Stimulated activated CD8-positive, alpha-beta memory T cell treated with anti-CD3 and anti-CD28 coated beads, Interleukin-2, amount 100 ng/mL, for 48 hours (primary cell): Measurements from ENCODE around the gene ASTN1.

Source experiments
- DNase-seq, 2 donors: peaks; one replicate each; pipeline ENCODE4 v3.0.0-alpha.2; 2020; ENCODE audit warnings: low read depth in 2 of 2

Gene ASTN1

GRCh38 chr1:176993587-176993986 lies 170.9 kb downstream of the ASTN1 start:
- DNase-seq = no peak

GRCh38 chr1:176989754-176990153 lies 174.8 kb downstream of the ASTN1 start:
- no peak for DNase-seq

- no peak for DNase-seq
These were observed 175.5 kb downstream of the ASTN1 start for GRCh38 chr1:176989023-176989422.

- DNase-seq = no peak
These were observed 177.5 kb downstream of the ASTN1 start for GRCh38 chr1:176987016-176987415.

GRCh38 chr1:176983731-176984130 lies 180.8 kb downstream of the ASTN1 start:
- no peak for DNase-seq

GRCh38 chr1:176976771-176977170 lies 187.7 kb downstream of the ASTN1 start:
- DNase-seq = no peak

- DNase-seq = no peak
These were observed 188.3 kb downstream of the ASTN1 start for GRCh38 chr1:176976225-176976624.

GRCh38 chr1:176964687-176965086 lies 199.8 kb downstream of the ASTN1 start:
- no peak for DNase-seq

GRCh38 chr1:176963181-176963580 lies 201.3 kb downstream of the ASTN1 start:
- no peak for DNase-seq

- no peak for DNase-seq
These were observed 202.8 kb downstream of the ASTN1 start for GRCh38 chr1:176961678-176962077.

GRCh38 chr1:176959191-176959820 lies 205.2 kb downstream of the ASTN1 start:
- DNase-seq = no peak

GRCh38 chr1:176957603-176958002 lies 206.9 kb downstream of the ASTN1 start:
- DNase-seq = no peak

GRCh38 chr1:176954242-176954641 lies 210.3 kb downstream of the ASTN1 start:
- DNase-seq = no peak

- no peak for DNase-seq
These were observed 213.7 kb downstream of the ASTN1 start for GRCh38 chr1:176950736-176951324.

GRCh38 chr1:176949033-176949662 lies 215.4 kb downstream of the ASTN1 start:
- peak; percentile 2 to 23 for DNase-seq

- DNase-seq = no peak
These were observed 219.9 kb downstream of the ASTN1 start for GRCh38 chr1:176944606-176945005.

GRCh38 chr1:176943783-176944182 lies 220.7 kb downstream of the ASTN1 start:
- DNase-seq = no peak

GRCh38 chr1:176942346-176942745 lies 222.2 kb downstream of the ASTN1 start:
- no peak for DNase-seq

GRCh38 chr1:176939993-176940392 lies 224.5 kb downstream of the ASTN1 start:
- DNase-seq = no peak

- no peak for DNase-seq
These were observed 226.1 kb downstream of the ASTN1 start for GRCh38 chr1:176938375-176938774.

- no peak for DNase-seq
These were observed 230.1 kb downstream of the ASTN1 start for GRCh38 chr1:176934370-176934769.

GRCh38 chr1:176932114-176933104 lies 232.1 kb downstream of the ASTN1 start:
- no peak for DNase-seq
